Gastrocnemius medialis (tissue), 4 donors: Measurements from ENCODE around the gene RASGRP3. TPM values are rescaled to one million over a fixed set of nuclear protein-coding genes. Genes with fewer than 3 reads are reported as not detected.

Source experiments
- ATAC-seq, 2 donors: fragments of 150-250 bp; one replicate each; pipeline ENCODE4 v1.9.1; 2016
- DNase-seq, 2 donors: peaks; one replicate each; pipeline ENCODE4 v3.0.0-alpha.2; 2019
- H3K27ac ChIP-seq, 4 donors: fragments of 200-600 bp; sonication (generic); 1 replicate in 1 of 4; 2 replicates in 3 of 4; pipeline ENCODE4 v1.5.1; 2016 to 2018; ENCODE audit warnings: mild to moderate bottlenecking in 2 of 4, moderate library complexity in 1 of 4
- H3K27me3 ChIP-seq, 3 donors: fragments of 200-600 bp; sonication (generic) in 2 of 3; 1 replicate in 1 of 3; 2 replicates in 2 of 3; pipeline versions ENCODE4 v1.5.1 to v1.6.0; 2016 to 2019; ENCODE audit warnings: mild to moderate bottlenecking in 1 of 3, moderate library complexity in 1 of 3
- H3K36me3 ChIP-seq, 2 donors: fragments of 200-600 bp; sonication (generic) in 1 of 2; one replicate each; pipeline ENCODE4 v1.5.1; 2017 to 2018
- H3K4me1 ChIP-seq, 2 donors: fragments of 200-600 bp; sonication (generic) in 1 of 2; one replicate each; pipeline ENCODE4 v1.5.1; 2016 to 2017; ENCODE audit warnings: mild to moderate bottlenecking in 2 of 2
- H3K4me3 ChIP-seq, 4 donors: fragments of 200-600 bp; sonication (generic) in 3 of 4; 1 replicate in 1 of 4; 2 replicates in 3 of 4; pipeline ENCODE4 v1.5.1; 2016 to 2019; ENCODE audit warnings: mild to moderate bottlenecking in 2 of 4
- H3K9me3 ChIP-seq, 3 donors: fragments of 200-600 bp; sonication (generic) in 2 of 3; 1 replicate in 1 of 3; 2 replicates in 2 of 3; pipeline ENCODE4 v1.5.1; 2016 to 2019
- POLR2A ChIP-seq, 2 donors: fragments of 450-650 bp; IDR thresholded peaks; one replicate each; pipeline ENCODE4 v1.6.1; 2017; ENCODE audit warnings: antibody characterized with exemption in 2 of 2, mild to moderate bottlenecking in 2 of 2, moderate library complexity in 2 of 2
- in situ Hi-C, 4 donors: fragments of 200-750 bp; cut with MboI; loops; one replicate each; pipeline versions ENCODE4 v1.15.0 to v1.8.0; 2017; ENCODE audit warnings: low sequenced_read_pairs in 4 of 4
- intact Hi-C: fragments of 100-400 bp; cut with DNase I; formaldehyde crosslinking; loops from one replicate; pipeline ENCODE4 v1.15.1; 2023; ENCODE audit warnings: low total_unique reads
- total RNA-seq, 4 donors: library from RNA; depleted of rRNA; stranded (reverse); fragments of >200 nt; gene quantifications; one replicate each; pipeline versions ENCODE4 v1.1.0 to v1.2.3, GENCODE V29; 2016
- TF ChIP-seq, protein P1 (sequence below), 5 experiments: fragments of 450-650 bp in 3 of 5; fragments of 200-600 bp in 2 of 5; sonication (generic) in 2 of 5; IDR thresholded peaks in 4 of 5; conservative IDR thresholded peaks in 1 of 5; 1 replicate in 4 of 5; 2 replicates in 1 of 5; pipeline ENCODE4 v1.5.1; 2016 to 2019; ENCODE audit warnings: antibody characterized with exemption in 5 of 5, mild to moderate bottlenecking in 3 of 5, moderate library complexity in 3 of 5

The RASGRP3 gene
- total RNA-seq, 4 donors from 2014 or later = 10.0 to 22.5 (median 12.1) TPM

DNA sequence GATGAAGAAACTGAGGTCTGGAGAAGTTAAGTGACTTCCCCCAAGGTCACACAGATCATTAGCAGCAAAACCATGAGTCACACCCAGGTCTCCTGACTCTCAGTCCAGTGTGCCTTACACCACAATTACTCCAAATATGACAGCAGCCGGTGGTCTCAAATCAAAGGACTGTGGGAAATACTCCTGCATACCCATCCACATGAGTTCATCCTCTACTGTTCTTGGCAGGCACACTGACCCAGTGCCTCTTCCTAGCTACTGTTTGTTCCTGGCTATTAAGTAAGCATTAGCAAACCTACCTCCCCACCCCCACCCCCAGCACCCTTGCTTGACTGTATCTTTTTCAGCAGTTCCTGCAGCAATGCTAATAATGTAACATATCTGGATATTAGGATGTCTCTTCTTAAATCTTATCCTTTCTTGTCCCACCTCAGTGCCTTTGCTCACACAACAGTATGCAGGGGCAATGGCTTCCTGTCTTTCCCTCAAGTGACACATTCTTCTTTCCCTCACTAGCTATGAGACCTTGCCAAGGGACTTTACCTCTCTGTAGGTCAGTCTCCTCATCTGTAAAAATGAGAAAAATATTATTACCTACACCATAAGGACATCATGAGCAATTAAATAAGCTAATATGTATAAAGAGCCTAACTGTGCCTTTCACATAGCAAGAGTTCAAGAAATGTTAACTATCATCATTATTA lies 76.5 kb downstream of the RASGRP3 start:
- Histone ChIP-seq H3K27ac (peak overlapping the region; percentile 4 to 48 (median 21)), H3K36me3 (peaks cover 0 to 16% of the 10 kb centered on the region in 2 donors)
- peak in 1 of 2 donors; percentile 27 for DNase-seq

DNA sequence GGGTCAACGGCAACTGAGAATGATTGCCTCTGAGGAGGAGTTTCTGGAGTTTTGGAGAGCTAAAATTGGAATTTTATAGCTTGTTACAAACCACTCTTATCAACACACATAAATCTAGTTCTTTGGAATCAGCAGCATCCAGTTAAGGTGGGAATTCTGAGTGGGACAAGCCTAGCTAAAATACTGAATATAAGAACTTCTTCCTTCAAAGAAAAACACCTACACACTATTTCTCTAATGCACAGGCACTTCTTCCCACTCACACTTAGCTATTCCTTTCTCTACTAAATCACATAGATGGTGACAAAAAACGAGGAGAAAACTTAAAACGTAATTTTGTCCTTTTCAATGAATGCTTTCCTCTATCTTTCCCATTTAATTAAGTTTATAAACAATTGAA lies 79.2 kb downstream of the RASGRP3 start:
- H3K4me3 ChIP-seq = no peak overlapping the region
- intact Hi-C loops = no loop called here
- DNase-seq (no peak), ATAC-seq (no peak)
- no peaks in the 10 kb centered on the region for H3K9me3 ChIP-seq
- H3K27ac ChIP-seq = peak overlapping the region; percentile 22 to 49 (median 43)
- TF ChIP-seq, protein P1, sequence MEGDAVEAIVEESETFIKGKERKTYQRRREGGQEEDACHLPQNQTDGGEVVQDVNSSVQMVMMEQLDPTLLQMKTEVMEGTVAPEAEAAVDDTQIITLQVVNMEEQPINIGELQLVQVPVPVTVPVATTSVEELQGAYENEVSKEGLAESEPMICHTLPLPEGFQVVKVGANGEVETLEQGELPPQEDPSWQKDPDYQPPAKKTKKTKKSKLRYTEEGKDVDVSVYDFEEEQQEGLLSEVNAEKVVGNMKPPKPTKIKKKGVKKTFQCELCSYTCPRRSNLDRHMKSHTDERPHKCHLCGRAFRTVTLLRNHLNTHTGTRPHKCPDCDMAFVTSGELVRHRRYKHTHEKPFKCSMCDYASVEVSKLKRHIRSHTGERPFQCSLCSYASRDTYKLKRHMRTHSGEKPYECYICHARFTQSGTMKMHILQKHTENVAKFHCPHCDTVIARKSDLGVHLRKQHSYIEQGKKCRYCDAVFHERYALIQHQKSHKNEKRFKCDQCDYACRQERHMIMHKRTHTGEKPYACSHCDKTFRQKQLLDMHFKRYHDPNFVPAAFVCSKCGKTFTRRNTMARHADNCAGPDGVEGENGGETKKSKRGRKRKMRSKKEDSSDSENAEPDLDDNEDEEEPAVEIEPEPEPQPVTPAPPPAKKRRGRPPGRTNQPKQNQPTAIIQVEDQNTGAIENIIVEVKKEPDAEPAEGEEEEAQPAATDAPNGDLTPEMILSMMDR (IDR thresholded peaks at IDR 0.05 in 4 of 5, conservative IDR thresholded peaks at IDR 0.05 in 1 of 5) = no peak
- TF ChIP-seq POLR2A (IDR thresholded peaks at IDR 0.05) = no peak
- H3K4me1 ChIP-seq = peaks cover 29 to 33% of the 10 kb centered on the region in 2 donors
- in situ Hi-C loops = no loop called here
- H3K36me3 ChIP-seq = peaks cover 0 to 10% of the 10 kb centered on the region in 2 donors
- no peaks in the 10 kb centered on the region for H3K27me3 ChIP-seq

More for the DNA sequence above, 76.5 kb downstream of the RASGRP3 start:
- TF ChIP-seq POLR2A (IDR thresholded peaks at IDR 0.05) = no peak
- Histone ChIP-seq H3K9me3 (no peaks in the 10 kb centered on the region), H3K4me1 (peaks cover 8 to 11% of the 10 kb centered on the region in 2 donors), H3K4me3 (no peak overlapping the region), H3K27me3 (no peaks in the 10 kb centered on the region)
- intact Hi-C loops = no loop called here
- in situ Hi-C loops = no loop called here
- ATAC-seq = peak; percentile 48 to 67

DNA sequence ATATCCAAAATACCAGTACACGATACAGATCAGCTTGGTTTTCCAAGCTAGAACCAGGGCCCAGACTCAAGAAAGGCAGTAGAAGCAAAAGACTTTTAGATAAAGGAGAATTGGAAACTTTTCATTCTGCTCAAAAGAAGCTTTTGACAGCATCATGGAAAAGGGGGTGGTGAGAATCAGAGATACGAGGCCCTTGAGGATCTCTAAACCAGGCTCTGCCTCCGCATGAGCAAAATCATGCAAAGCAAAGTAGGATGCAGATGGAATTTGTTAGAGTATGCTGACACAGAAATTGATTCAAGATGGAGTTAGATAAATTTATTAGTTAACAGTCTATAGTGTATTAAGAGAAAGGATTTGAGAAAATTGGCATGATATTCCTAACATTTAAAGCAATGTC lies 82.9 kb downstream of the RASGRP3 start:
- no peaks in the 10 kb centered on the region for H3K9me3 ChIP-seq
- ATAC-seq (no peak), DNase-seq (no peak)
- H3K4me3 ChIP-seq = no peak overlapping the region
- H3K27ac ChIP-seq = peak overlapping the region; percentile 48 to 71 (median 63)
- in situ Hi-C loops = no loop called here
- peaks cover 0 to 23% of the 10 kb centered on the region in 2 donors for H3K36me3 ChIP-seq
- intact Hi-C loops = no loop called here
- H3K4me1 ChIP-seq = peaks cover 24 to 26% of the 10 kb centered on the region in 2 donors
- TF ChIP-seq, protein P1 (IDR thresholded peaks at IDR 0.05 in 4 of 5, conservative IDR thresholded peaks at IDR 0.05 in 1 of 5) = no peak
- no peak for TF ChIP-seq POLR2A (IDR thresholded peaks at IDR 0.05)
- H3K27me3 ChIP-seq = no peaks in the 10 kb centered on the region

DNA sequence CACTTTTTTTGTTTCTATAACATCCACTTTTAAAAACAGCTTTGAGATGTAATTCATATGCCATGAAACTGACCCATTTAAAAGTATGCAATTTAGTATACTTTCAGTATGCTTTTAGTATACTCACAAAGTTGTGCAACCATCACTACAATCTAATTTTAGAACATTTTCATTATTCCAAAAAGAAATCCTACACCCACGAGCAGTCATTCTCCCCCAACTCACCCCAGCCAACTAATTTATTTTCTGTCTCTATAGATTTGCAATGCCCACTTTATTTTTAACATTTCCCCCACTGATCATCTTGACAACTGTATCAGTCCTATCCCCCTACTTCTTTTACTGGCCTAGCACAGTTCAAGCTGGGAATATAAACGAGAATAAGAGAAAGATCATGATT lies 83.6 kb downstream of the RASGRP3 start:
- Histone ChIP-seq H3K4me1 (peaks cover 24 to 25% of the 10 kb centered on the region in 2 donors), H3K9me3 (no peaks in the 10 kb centered on the region), H3K36me3 (peaks cover 0 to 27% of the 10 kb centered on the region in 2 donors), H3K27me3 (no peaks in the 10 kb centered on the region), H3K27ac (peak overlapping the region; percentile 38 to 71 (median 63)), H3K4me3 (no peak overlapping the region)
- intact Hi-C loops = no loop called here
- TF ChIP-seq, protein P1 (IDR thresholded peaks at IDR 0.05 in 4 of 5, conservative IDR thresholded peaks at IDR 0.05 in 1 of 5) = no peak
- TF ChIP-seq POLR2A (IDR thresholded peaks at IDR 0.05) = no peak
- in situ Hi-C loops = no loop called here
- ATAC-seq (peak; percentile 53 to 77), DNase-seq (no peak)

DNA sequence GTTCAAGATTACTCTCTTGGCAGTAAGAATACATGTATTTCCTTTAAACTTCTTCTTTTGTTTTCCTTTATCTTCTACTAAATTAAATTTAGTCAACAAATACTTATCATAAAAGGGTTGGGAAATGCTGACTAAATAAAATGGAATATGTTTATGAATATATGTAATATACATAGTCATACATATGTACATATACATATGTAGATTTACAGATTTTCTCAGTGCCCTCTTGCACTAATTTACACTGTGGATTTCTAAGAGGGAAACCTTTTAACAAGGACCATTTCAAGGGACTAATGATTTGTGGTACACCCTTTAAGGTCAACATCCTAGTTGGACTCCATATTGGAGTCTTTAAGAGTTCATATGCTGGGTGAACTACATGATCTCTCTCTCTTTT lies 85.4 kb downstream of the RASGRP3 start:
- Histone ChIP-seq H3K27me3 (no peaks in the 10 kb centered on the region), H3K27ac (no peak overlapping the region), H3K4me3 (no peak overlapping the region), H3K9me3 (no peaks in the 10 kb centered on the region), H3K4me1 (peaks cover 24 to 25% of the 10 kb centered on the region in 2 donors), H3K36me3 (peaks cover 0 to 29% of the 10 kb centered on the region in 2 donors)
- TF ChIP-seq, protein P1 (IDR thresholded peaks at IDR 0.05 in 4 of 5, conservative IDR thresholded peaks at IDR 0.05 in 1 of 5) = no peak
- TF ChIP-seq POLR2A (IDR thresholded peaks at IDR 0.05) = no peak
- DNase-seq = no peak
- ATAC-seq = no peak
- intact Hi-C loops (no loop called here), in situ Hi-C loops (no loop called here)
